Pulmonary artery endothelial cell (primary cell): ENCODE data around the gene CELF2. TPM values are rescaled to one million over a fixed set of nuclear protein-coding genes. Genes with fewer than 3 reads are reported as not detected.

ENCODE experiments used
- DNase-seq: peaks from one replicate; pipeline ENCODE4 v3.0.0-alpha.2; 2011; ENCODE audit warnings: low read depth, low spot score
- total RNA-seq: library from RNA; depleted of rRNA; stranded (reverse); fragments of >200 nt; gene quantifications from 2 replicates; pipeline ENCODE4 v1.2.3, GENCODE V29; 2014

Gene CELF2
- total RNA-seq, 1 donor from 2014 or later: 12.5 TPM

GRCh38 chr10:11245510-11245909 lies 227.8 kb downstream of the CELF2 start:
- DNase-seq: no peak

GRCh38 chr10:11245981-11246590 lies 228.4 kb downstream of the CELF2 start:
- DNase-seq: no peak

GRCh38 chr10:11246752-11247467 lies 229.2 kb downstream of the CELF2 start:
- DNase-seq: no peak

GRCh38 chr10:11249152-11249807 lies 231.6 kb downstream of the CELF2 start:
- DNase-seq: no peak

- DNase-seq: no peak
These were observed 232.1 kb downstream of the CELF2 start for GRCh38 chr10:11249808-11250195.

GRCh38 chr10:11250304-11250703 lies 232.6 kb downstream of the CELF2 start:
- no peak for DNase-seq

- no peak for DNase-seq
These were observed 235.2 kb downstream of the CELF2 start for GRCh38 chr10:11252887-11253286.

- DNase-seq: no peak
These were observed 235.8 kb downstream of the CELF2 start for GRCh38 chr10:11253385-11254002.

- DNase-seq: no peak
These were observed 237.5 kb downstream of the CELF2 start for GRCh38 chr10:11255156-11255555.

GRCh38 chr10:11255796-11256444 lies 238.2 kb downstream of the CELF2 start:
- DNase-seq: no peak

GRCh38 chr10:11256896-11257295 lies 239.2 kb downstream of the CELF2 start:
- no peak for DNase-seq

- no peak for DNase-seq
These were observed 239.9 kb downstream of the CELF2 start for GRCh38 chr10:11257440-11258090.

GRCh38 chr10:11260170-11260569 lies 242.5 kb downstream of the CELF2 start:
- DNase-seq: no peak

GRCh38 chr10:11261143-11261542 lies 243.5 kb downstream of the CELF2 start:
- DNase-seq: no peak

GRCh38 chr10:11261687-11262493 lies 244.2 kb downstream of the CELF2 start:
- no peak for DNase-seq

- DNase-seq: no peak
These were observed 245.0 kb downstream of the CELF2 start for GRCh38 chr10:11262494-11263345.

- no peak for DNase-seq
These were observed 246.1 kb downstream of the CELF2 start for GRCh38 chr10:11263767-11264166.

GRCh38 chr10:11264296-11265048 lies 246.8 kb downstream of the CELF2 start:
- DNase-seq: no peak

GRCh38 chr10:11265484-11265883 lies 247.8 kb downstream of the CELF2 start:
- DNase-seq: no peak
